ENCODE results near the gene RPP40.
"Not testable (repeated sequence)": the region's sequence is repeated elsewhere in the genome, so short reads cannot be mapped to it uniquely, and the experiment has no call there.

Gene RPP40

GRCh38 chr6:5003604-5004372 lies at the start of gene RPP40:
Gene RPP40 (minus strand): TSS chr6:5004037. CDS start chr6:5004002, 35 bp downstream.
- peak; percentile 95 to 98 for DNase-seq

GRCh38 chr6:5053038-5053437 lies 49.2 kb upstream of the RPP40 start:
- no peak for DNase-seq

GRCh38 chr6:5051394-5051793 lies 47.6 kb upstream of the RPP40 start:
- DNase-seq: no peak

GRCh38 chr6:5050009-5050408 lies 46.2 kb upstream of the RPP40 start:
- no peak for DNase-seq

- no peak for DNase-seq
Measured at GRCh38 chr6:5046430-5046829, 42.6 kb upstream of the RPP40 start.

GRCh38 chr6:5045416-5045815 lies 41.6 kb upstream of the RPP40 start:
- DNase-seq: no peak

GRCh38 chr6:5044866-5045265 lies 41.0 kb upstream of the RPP40 start:
- no peak for DNase-seq

GRCh38 chr6:5042436-5042835 lies 38.6 kb upstream of the RPP40 start:
- DNase-seq: no peak

GRCh38 chr6:5041955-5042354 lies 38.1 kb upstream of the RPP40 start:
- no peak for DNase-seq

GRCh38 chr6:5036269-5036668 lies 32.4 kb upstream of the RPP40 start:
- DNase-seq: no peak

GRCh38 chr6:5034736-5035135 lies 30.9 kb upstream of the RPP40 start:
- no peak for DNase-seq

- peak in 1 of 2 donors; percentile 23 for DNase-seq
Measured at GRCh38 chr6:5034328-5034727, 30.5 kb upstream of the RPP40 start.

GRCh38 chr6:5033214-5033904 lies 29.5 kb upstream of the RPP40 start:
- not testable (repeated sequence) for DNase-seq

GRCh38 chr6:5032706-5033105 lies 28.9 kb upstream of the RPP40 start:
- DNase-seq: not testable (repeated sequence)

GRCh38 chr6:5031150-5031549 lies 27.3 kb upstream of the RPP40 start:
- no peak for DNase-seq

GRCh38 chr6:5030596-5031136 lies 26.8 kb upstream of the RPP40 start:
- DNase-seq: peak; percentile 27 to 49

- no peak for DNase-seq
Measured at GRCh38 chr6:5029609-5030008, 25.8 kb upstream of the RPP40 start.

GRCh38 chr6:5028921-5029320 lies 25.1 kb upstream of the RPP40 start:
- no peak for DNase-seq

GRCh38 chr6:5028301-5028700 lies 24.5 kb upstream of the RPP40 start:
- DNase-seq: no peak

GRCh38 chr6:5025911-5026819 lies 22.3 kb upstream of the RPP40 start:
- peak; percentile 21 for DNase-seq

GRCh38 chr6:5023923-5024322 lies 20.1 kb upstream of the RPP40 start:
- DNase-seq: no peak

- no peak for DNase-seq
Measured at GRCh38 chr6:5020142-5020541, 16.3 kb upstream of the RPP40 start.

- DNase-seq: no peak
Measured at GRCh38 chr6:5014072-5014561, 10.3 kb upstream of the RPP40 start.

Measured in hippocampal formation (tissue), 2 donors.